DMS79 (cell line): ENCODE results near the gene GNL1.
"Not testable (repeated sequence)": the region's sequence is repeated elsewhere in the genome, so short reads cannot be mapped to it uniquely, and the experiment has no call there.

ENCODE experiments used
- DNase-seq: peaks from one replicate; lab custom pipeline; 2025; lab: John Stamatoyannopoulos, UW

Gene GNL1

DNA sequence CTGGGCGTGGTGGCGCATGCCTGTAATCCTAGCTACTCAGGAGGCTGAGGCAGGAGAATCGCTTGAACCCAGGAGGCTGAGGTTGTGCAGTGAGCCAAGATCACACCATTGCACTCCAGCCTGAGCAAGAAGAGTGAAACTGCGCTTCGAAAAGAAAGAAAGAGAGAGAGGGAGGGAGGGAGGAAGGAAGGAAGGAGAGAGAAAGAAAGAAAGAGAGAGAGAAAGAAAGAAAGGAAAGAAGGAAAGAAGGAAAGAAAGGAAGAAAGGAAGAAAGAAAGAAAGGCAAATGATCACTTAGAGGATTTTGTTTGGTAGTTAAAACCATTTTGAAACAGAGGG lies 59.1 kb downstream of the GNL1 start:
- DNase-seq: not testable (repeated sequence)

DNA sequence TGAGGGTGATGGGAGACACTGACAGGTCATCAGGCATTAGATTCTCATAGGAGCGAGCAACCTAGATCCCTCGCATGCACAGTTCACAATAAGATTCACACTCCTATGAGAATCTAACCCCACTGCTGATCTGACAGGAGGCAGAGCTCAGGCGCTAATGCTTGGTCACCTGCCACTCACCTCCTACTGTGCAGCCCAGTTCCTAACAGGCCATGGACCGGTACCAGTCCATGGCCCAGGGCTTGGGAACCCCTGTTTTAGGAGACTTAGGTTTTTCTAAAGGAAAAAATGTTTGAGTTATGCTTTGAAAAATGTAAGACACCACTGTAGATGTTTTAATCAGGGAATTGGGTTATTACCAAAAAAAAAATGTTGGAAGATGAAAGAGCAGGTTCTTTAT lies 60.3 kb downstream of the GNL1 start:
- no peak for DNase-seq

DNA sequence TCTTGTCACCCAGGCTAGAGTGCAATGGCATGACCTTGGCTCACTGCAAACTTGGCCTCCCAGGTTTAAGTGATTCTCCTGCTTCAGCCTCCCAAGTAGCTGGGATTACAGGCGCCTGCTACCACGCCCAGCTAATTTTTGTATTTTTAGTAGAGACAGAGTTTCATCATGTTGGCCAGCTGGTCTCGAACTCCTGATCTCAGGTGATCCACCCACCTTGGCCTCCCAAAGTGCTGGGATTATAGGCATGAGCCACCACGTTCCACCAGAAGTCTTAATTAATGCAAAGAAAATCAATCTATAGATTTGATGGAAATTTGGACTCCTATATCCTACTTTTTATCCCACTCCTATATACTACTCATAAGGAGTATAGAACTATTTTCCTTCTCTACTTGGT lies 61.2 kb downstream of the GNL1 start:
- DNase-seq: not testable (repeated sequence)

DNA sequence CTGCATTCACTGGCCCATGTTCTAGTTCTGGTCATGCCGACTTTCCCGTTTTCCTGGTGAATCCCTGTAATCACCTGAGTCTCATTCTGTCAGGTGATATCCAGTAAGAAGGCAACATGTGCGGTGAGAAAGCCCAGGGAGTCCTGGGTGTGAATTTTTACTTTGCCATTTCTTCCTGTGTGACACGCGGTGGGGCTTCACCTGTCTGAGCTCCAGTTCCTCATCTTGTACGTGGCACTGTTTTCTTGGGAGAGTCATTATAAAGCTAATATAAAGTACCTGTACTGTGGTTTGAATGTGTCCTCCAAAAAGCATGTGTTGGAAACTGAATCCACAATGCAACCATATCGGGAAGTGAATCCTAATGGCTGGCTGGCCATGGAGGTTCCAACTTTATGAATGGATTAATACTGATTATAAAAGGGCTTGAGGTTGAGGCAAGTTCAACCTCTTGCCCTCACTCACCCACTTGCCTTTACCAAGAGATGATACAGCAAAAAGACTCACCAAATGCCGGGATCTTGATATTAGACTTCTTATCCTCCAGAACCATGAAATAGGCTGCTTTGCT lies 61.9 kb downstream of the GNL1 start:
- no peak for DNase-seq

DNA sequence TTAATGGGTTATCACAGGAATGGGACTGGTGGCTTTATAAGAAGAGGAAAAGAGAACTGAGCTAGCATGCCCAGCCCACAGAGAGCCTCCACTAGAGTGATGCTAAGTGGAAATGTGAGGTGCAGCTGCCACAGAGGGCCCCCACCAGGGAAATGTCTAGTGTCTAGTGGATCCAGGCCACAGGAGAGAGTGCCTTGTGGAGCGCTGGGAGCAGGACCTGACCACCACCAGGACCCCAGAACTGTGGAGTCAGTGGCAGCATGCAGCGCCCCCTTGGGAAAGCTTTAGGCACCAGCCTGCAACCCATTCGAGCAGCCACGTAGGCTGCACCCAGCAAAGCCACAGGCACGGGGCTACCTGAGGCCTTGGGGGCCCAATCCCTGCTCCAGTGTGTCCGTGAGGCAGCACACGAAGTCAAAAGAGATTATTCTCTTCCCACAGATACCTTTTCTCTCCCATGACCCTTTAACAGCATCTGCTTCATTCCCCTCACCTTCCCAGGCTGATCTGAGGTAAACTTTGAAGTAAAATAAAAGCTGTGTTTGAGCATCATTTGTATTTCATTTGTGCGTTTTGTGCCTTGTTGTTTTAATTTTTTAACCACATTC lies 62.5 kb downstream of the GNL1 start:
- DNase-seq: no peak

DNA sequence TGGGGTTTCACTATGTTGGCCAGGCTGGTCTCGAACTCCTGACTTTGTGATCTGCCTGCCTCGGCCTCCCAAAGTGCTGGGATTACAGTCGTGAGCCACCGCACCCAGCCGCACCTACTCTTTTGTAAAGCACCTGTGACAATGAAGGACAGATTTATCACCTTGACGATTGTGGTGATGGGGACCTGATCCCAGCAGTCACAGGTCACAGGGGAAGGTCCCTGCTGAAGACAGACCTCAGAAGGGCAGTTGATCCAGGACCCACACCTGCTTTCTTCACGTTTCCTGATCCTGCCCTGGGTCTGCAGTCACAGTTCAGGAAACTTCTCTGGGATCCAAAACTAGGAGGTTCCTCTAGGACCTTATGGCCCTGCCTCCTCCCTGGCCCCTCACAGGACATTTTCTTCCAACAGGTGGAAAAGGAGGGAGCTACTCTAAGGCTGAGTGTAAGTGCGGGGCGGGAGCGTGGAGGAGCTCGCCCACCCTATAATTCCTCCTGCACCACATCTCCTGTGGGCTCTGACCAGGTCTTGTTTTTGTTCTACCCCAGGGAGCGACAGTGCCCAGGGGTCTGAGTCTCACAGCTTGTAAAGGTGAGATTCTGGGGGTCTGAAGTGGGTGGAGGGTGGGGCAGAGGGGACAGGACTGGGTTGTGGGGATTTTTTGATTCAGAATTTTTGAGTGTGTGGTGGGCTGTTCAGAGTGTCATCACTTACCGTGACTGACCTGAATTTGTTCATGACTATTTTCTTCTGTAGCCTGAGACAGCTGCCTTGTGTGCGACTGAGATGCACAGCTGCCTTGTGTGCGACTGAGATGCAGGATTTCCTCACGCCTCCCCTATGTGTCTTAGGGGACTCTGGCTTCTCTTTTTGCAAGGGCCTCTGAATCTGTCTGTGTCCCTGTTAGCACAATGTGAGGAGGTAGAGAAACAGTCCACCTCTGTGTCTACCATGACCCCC lies 64.0 kb downstream of the GNL1 start:
- DNase-seq: no peak
